Prostate gland (tissue), 2 donors: ENCODE measurements around the gene BZW2.

Experiments
- CTCF ChIP-seq, 4 experiments: fragments of 200-600 bp in 2 of 4; fragments of 450-650 bp in 2 of 4; sonication (generic) in 2 of 4; IDR thresholded peaks; 1 replicate in 3 of 4; 2 replicates in 1 of 4; pipeline ENCODE4 v1.5.1; 2016 to 2019; ENCODE audit warnings: antibody characterized with exemption in 4 of 4, mild to moderate bottlenecking in 2 of 4, moderate library complexity in 2 of 4
- POLR2A ChIP-seq: fragments of 450-650 bp; IDR thresholded peaks from one replicate; pipeline ENCODE4 v1.6.1; 2016; ENCODE audit warnings: antibody characterized with exemption, mild to moderate bottlenecking
- POLR2AphosphoS5 ChIP-seq: sonication (generic); formaldehyde crosslinking; IDR thresholded peaks from one replicate; pipeline ENCODE4 v1.6.1; 2017; ENCODE audit warnings: antibody characterized with exemption

GRCh38 chr7:16627236-16627635, 18.7 kb upstream of the BZW2 start:
- TF ChIP-seq POLR2AphosphoS5: no peak
- TF ChIP-seq POLR2A: no peak
- TF ChIP-seq CTCF (IDR thresholded peaks at IDR 0.05): no peak
